DMS114 treated with DMSO at 0.1 percent for 48 hours (cell line): ENCODE data around the gene FKBP1A.
"Not testable (repeated sequence)": the region's sequence is repeated elsewhere in the genome, so short reads cannot be mapped to it uniquely, and the experiment has no call there.

ENCODE experiments used
- DNase-seq: peaks from one replicate; lab custom pipeline; 2025; ENCODE audit not compliant: unreplicated experiment; lab: John Stamatoyannopoulos, UW

The FKBP1A gene

DNA sequence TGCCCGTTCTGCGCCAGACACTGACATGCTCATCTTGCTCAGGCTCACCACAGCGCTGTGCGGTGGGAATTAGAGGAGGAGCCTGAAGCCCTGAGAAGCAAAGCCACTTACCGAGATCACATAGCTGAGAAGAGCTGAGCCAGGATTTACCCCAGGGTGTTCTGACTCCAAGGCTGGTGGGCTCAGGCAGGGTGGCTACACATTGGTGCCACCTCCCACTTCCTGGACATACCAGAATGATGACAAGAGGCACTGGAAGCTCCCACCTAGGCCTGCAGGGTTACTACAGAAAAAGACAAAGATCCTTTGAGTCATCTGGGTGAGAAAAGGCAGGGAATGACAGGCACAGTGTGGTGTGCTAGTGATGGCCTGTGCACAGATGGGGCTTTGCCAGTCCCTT is 24.4 kb upstream of the FKBP1A start:
- no peak for DNase-seq

DNA sequence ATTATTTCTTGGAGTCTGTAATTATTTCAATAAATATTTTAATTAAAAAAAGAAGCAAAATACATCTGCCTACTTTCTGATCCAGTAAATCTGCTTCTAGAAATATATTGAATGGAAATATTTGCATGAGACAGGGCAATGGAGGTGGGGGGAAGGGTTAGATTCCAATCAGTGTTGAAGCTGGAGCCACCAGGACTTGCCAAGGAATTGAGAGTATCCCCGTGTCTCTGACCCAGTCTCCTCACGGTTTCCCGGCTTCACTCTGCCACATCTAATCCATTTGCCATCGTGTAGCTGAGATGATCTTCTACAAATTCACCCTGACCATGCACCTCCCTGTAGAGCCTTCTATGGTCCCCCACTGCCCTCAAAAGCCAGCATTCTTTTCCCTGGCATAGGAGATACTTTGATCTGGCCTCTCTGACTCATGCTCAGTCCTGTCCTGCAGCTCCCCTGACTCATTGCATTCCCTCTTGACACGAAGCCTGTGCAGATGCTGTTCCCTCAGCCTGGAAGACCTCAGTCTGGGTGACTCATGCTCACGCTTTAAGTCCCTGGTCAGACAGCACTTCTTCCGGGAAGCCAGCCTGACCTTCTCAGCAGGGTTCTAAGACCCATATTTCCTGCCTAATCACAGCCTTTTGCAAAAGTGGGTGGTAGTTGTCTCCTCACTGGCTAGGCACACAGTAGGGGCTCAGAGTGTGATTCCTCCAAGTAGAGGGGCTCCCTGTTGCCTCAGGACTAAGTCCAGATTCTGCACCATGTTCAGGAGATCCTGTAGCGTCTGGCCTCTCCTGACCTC is 23.0 kb upstream of the FKBP1A start:
- no peak for DNase-seq

DNA sequence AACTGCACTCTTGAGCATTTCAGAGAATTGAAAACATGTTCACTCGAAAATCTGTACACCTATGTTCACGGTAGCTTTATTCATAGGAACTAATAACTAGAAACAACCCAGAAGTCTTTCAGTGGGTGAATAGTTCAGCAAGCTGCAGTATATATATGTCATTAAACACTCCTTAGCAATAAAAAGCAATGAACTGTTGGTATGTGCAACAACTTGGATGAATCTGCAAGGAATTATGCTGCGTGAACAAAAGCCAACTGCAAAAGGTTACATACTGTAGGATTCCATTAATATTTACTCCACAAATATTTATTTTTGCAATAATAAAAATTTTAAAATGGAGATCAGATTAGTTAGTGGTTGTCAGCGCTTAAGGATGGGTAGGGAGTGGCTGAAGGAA is 22.1 kb upstream of the FKBP1A start:
- DNase-seq = no peak

DNA sequence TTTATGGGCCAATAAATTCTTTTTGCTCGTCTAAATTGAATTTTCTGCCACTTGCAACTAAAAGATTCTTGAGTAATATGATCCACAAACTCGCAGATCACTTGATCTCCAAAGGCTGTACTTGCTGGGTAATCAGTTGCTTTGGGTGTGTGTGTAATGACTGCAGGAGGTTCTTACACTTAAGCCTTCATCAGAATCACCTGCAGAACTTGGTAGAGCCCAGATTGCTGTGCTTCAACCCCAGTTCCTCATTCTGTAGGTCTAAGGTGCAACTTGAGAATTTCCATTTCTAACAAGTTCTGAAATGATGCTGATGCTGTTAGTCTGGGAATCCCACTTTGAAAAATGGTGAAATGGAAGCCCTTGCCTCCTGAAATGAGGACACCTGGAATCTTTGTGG is 12.9 kb upstream of the FKBP1A start:
- no peak for DNase-seq

DNA sequence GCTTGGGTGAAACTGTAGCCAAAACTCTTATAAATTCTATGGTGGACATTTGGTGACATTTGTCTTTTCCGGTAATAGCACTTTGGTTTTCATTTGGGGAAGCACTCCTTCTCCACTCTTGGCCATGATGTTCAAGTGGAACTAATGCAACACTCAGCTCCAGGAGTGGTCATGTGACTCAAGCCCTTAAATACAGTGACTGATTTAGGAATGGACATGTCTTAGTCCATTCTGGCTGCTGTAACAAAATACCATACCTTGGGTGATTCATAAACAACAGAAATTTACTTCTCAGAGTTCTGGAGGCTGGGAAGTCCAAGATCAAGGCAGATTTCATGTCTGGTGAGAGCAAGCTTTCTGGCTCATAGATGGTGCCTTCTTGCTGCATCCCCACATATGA is 10.8 kb upstream of the FKBP1A start:
- no peak for DNase-seq

DNA sequence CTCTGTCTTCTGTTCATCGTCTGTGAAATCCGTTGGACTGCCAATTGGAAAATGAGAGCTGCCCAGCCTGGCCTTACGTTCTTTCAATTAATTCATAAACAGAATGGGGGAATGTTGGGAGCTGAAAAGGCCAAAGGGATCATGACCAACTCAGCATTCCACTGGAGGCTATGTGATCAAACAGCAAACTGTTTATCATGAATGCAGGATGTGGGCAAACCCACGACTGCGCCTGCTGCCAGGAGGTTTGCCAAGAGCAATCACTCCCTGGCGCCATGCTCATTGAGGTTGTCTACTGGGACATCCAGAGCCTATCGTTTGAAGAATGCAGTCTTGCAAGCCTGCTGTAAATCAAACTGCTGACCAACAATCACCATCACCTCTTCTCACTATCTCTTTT is 9.3 kb upstream of the FKBP1A start:
- DNase-seq = no peak

DNA sequence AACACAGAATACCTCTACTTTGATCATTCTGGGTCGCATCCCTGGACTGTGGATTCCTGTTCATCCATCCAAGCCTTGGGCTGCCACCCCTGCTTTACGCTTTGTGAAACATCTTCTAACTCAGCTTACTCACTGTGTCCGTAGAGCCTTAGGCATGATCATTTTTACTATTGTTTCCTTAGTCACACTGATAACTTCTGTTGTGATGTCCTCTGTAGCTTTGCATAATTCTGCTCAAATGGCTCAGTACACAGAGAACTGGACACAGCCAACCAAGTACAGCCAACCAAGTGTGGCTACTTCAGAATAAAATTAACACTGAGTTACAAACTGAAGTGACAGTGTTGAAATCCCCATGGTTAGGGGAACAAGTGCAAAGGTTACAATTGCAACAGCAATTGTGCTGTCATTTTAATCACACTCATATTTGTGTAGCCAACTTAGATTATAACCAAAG is 8.6 kb upstream of the FKBP1A start:
- DNase-seq = no peak

DNA sequence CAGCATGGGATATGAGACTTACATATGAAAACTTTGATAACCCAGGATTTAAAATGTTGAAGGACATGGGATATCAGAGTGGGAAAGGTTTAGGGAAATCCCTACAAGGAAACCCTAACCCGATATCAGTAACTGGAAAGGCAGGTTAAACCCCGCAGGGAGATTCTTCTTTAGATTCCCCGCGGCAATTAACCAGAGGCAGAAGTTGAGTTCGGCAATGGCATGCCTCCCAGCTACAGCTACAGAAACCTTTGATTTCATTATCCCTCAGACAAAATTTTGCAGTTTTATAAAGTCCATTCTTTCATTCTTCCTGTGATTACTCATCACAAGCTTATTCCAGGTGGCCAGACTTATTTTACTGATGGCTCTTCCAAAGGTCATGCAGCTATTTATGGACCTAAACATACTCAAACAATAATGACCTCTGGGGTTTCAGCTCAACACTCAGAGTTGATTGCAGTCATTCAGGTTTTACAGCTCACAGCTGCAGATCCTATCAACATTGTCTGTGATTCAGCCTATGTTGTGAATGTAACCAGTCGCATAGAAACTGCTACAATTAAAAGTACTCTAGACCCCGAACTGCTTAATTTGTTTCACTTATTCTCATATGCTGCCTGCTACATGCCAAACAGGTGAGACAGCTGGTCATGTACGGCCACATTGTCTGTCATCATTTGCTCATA is 7.0 kb upstream of the FKBP1A start:
- not testable (repeated sequence) for DNase-seq

DNA sequence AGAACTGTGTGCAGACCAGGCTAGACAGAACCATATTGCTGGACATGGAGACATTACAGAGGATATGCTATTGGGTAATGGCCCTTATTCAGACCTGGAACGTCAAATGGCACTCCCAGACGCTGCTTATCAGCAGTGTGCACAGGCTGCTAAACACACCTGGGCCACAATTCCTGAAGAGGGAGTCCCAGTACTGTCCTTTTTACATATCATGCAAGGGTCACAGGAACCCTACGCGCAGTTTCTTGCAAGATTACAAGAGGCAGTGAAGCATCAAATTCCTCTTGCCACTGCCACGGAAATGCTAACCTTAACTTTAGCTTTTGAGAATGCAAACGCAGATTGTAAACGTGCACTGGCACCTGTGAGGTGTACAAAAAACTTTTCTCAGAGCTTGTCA is 5.3 kb upstream of the FKBP1A start:
- DNase-seq = not testable (repeated sequence)

DNA sequence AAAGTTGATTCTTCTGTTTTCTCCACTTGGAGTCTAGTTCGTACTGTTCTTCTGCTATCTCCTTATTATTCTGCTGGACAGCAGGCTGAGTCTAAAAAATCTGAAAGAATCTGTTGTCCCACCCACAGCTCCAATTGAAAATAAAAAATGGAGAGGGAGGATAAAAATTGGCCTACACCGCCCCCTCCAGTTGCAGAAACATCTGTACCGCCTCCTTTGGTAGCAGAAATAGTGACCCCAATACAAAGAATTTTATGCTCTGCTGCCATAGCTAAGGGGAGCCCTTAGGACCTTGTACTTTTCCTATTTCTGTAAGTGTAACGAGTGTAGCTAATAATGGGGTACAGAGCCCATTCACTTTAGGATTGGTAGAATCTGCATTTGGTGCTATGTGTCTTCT is 4.9 kb upstream of the FKBP1A start:
- no peak for DNase-seq

DNA sequence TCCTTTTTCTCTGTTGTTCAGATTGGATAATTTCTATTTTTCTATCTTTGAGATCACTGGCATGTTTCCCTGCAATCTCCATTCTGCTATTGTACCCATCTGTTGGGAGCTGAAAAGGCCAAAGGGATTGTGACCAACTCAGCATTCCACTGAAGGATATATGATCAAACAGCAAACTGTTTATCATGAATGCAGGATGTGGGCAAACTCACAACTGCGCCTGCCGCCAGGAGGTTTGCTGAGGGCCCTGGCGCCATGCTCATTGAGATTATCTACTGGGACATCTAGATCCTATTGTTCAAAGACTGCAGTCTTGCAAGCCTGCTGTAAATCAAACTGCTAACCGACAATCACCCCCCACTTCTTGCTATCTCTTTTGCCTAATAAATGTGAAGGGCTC is 3.8 kb upstream of the FKBP1A start:
- no peak for DNase-seq

DNA sequence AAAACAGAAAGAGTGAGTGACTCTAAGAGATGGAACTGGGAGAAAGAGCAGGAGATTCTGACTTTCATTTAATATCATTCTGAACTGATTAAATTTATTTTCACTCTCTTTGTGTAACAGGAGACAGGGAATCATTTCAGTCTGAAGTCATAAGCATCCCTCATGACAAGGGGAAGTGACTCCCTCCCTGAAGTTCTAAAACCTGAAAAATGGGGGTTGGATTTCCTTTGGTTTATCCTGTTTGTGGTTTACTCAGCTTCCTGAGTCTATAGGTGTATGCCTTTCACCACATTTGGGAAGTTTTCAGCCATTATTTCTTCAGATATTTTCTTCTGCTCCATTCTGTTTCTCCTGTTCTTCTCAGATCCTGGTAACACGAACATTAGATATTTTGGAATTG is 3.4 kb upstream of the FKBP1A start:
- DNase-seq = no peak

DNA sequence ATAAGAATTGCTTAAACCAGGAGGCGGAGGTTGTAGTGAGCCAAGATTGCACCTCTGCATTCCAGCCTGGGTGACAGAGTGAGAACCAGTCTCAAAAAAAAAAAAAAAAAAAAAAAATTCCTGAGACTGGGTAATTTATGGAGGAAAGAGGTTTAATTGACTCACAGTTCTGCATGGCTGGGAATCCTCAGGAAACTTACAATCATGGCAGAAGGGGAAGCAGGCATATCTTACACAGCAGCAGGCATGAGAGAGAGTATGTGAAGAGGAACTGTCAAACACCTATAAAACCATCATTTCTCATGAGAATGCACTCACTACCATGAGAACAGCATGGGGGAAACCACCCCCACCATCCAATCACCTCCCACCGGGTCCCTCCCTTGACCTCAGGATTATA is 1.8 kb upstream of the FKBP1A start:
- no peak for DNase-seq

DNA sequence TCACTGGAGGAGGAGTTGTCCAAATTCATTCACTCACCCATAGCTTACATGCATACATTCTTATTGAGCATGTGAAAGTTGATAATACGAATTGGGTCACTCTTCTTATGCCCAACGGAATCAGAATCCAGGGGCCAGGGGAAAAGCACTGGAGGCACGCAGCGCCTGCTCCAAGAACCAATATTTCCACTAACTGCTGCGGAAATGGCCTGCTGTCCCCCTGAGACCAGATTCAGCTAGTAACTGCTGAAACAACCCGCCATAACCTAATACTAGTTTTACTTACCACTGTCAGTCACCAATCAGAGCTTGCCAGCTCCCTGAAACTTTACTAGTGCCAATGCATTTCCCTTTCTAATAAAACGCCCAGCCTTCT is 641 bp upstream of the FKBP1A start:
- DNase-seq = no peak

DNA sequence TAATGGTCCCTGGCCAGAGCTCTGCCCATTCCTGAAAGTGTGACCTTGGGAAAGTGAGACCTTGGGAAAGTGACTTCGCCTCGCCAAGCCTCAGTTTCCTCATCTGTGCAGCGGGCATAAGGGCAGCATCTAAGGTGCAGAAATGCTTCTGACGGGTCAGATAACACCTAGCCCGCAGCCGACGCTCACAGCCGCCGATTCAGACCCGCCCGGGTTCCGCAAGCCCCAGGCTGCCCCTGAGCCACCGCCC is 486 bp downstream of the FKBP1A start:
- DNase-seq = no peak

DNA sequence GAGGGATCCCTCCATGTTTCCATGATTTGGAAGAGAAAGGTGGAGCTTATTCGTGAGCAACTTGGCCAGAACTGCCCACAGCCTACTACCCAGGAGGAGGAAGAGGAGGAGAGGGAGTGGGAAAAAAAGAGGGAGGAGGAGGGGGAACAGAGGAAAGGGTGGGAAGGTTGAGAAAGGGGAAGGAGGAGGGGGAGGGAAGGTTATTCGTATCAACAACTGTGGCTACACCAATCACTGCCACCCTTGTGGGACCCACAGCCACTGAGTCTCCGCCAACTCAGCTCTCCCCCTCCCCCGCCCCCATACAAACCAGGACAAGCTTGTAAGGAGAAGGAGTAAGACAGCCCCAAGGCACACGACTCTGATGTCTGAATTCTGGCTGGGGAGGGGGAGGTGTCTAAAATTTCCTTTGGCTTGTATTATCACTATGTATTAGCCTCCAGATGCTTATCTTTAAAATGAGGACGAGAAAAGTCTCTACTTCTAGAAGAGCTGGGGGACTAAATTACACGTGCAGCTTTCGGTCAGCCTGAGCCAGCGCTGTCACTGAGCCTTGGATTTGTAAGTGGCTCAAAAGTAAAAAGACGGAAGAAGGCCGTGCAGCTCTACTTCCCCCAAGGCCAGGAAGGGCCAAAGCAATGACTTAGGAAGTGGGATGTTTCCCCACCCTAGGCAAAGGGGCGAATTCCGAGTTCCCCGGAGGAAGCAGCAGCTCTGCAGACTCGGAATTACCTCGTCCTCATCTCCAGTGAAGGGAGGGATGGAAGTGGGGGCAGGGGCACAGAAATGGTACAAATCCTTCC is 1.0 kb downstream of the FKBP1A start:
- no peak for DNase-seq

DNA sequence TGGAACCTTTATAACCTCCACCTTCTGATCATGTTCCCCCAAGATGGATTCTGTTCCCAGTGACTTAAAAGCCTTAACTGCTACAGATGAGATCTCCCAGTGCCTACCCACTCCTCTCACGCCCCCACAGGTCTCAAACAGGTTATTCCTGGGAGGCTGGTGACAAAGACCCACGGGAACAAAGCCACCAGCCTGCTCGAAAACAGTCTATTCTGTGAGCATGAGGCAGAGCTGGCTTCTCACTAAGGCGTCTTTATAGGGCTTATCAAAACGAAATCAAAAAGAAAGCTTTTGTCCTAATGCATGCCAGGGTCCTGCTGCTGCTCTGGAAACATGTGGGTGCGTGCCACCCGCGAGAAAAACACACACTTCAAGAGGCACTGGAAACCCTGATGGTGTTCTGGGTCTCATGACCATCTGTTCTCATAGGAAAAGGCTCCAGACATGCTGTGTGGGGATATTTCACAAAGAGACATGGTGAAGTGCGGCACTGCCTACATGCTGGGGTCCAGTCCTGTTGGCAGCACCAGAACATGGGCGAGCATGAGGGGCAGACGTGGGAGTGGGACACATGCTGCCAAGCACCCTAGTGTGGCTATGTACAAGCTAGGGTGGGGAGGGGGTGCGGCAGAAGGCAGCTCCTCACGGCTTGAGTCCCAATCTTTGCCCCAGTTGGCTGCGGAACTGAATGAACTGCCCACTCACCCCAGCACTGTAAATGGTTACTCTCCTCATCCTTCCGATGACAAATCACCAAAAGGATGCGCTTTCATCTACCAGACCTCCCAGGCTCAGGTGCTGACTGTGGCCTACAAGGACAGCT is 2.1 kb downstream of the FKBP1A start:
- DNase-seq = no peak

DNA sequence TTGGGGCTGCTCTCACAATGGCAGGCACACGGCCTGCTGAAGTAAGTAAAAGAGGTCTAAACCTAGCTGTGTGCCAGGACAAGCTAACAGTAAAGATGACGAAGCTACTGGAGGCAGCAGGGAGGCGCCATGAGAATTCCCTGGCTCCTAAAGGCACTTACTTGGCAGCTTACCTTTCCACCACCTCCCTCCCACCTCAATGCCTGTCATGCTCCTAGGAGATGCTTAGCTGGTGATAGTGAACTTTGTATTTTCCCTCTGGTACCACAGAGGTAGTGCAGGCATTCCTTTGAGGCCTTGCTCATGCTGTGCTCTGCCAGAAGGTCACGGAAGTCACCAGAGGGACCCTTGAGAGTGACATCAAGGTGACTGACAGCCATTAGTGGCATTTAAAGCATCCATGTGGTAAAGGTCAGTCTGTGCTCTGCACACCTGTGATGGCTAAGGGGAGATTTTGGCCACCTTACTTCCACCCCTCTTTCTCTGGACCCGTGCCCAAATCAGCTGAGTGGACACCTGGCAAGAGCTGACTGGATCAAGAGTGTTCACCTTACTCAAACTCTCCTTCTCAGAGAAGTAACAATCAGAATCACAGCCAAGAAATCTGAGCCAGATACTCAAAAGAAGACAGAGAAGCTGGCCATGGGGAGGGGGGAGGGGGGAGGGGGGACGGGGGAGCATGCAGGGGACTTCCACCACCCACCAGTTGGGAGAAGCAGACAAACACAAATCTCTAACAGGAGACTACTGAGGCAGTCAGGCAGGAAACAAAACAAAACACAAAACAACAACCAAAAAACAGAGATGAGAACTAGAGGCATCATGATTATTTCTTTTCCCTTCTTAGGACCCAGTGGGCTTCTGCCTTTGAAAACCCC is 2.9 kb downstream of the FKBP1A start:
- no peak for DNase-seq

DNA sequence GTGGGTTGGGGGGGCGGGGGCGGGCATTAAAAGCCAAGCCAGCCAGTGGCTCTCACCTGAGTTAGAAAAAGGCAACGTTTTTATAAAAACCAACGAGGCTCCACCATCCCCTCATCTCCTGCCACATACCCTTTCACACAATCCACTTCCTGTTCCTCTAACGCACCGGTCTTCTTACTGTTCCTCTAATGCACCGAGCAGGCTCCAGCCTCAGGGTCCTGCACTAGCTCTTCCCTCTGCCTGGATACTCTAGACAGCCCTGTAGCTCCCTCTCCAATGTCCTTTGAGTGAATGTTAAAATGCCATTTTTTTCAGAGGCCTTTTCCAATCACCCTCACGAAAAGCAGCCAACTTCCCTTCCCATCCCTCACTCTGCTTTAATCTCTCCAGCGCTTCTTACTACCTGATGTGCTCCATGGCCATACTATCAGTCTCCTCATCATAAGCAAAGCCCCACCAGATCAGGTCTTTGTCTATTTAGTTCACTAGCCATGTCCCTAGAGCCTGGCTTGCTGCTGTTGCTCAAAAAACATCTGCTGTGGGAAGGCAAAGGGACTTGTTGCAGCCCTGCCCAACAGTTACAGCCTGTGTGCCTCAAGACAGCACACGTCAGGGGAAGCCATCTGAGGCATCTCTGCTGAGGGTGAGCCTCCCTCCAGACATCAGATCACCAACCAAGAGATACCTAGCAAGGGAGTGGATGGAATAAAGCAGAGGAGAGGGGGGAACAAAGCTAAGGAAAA is 3.9 kb downstream of the FKBP1A start:
- no peak for DNase-seq

DNA sequence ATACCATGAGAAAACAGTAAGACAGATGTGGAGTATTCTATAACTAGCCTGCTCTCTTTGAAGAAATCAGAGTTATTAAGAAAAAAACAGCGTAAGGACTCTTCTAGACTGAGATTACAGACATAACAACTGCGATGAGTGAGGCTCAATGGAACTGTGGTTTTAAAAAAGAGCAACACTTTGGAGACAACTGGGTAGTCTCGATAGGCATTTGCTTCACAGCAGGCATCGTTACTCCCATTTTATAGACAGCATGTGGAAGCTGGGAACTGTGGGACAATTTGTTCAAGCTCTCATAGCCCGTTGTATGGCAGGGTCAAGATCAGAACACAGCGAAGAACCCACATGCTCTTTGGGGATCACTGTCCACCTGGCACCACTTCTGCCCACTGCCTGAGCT is 4.6 kb downstream of the FKBP1A start:
- DNase-seq = no peak
